MV-4-11 (cell line): ENCODE data around the gene SERPINA6.
"Not testable (repeated sequence)": the region's sequence is repeated elsewhere in the genome, so short reads cannot be mapped to it uniquely, and the experiment has no call there.

Experiments
- DNase-seq: peaks from one replicate; lab custom pipeline; 2025; lab: John Stamatoyannopoulos, UW

SERPINA6 gene

GRCh38 chr14:94321421-94322271 is 1.5 kb downstream of the SERPINA6 start:
- DNase-seq, result no peak

GRCh38 chr14:94320243-94320642 is 2.9 kb downstream of the SERPINA6 start:
- no peak for DNase-seq

GRCh38 chr14:94317259-94317658 is 5.9 kb downstream of the SERPINA6 start:
- DNase-seq, result no peak

- DNase-seq, result no peak
These were observed 6.4 kb downstream of the SERPINA6 start for GRCh38 chr14:94316692-94317091.

GRCh38 chr14:94314890-94315289 is 8.2 kb downstream of the SERPINA6 start:
- DNase-seq, result no peak

GRCh38 chr14:94313991-94314655 is 9.0 kb downstream of the SERPINA6 start:
- no peak for DNase-seq

GRCh38 chr14:94312481-94313246 is 10.5 kb downstream of the SERPINA6 start:
- no peak for DNase-seq

GRCh38 chr14:94310248-94310647 is 12.9 kb downstream of the SERPINA6 start:
- no peak for DNase-seq

GRCh38 chr14:94309721-94310120 is 13.4 kb downstream of the SERPINA6 start:
- no peak for DNase-seq

- no peak for DNase-seq
These were observed 15.6 kb downstream of the SERPINA6 start for GRCh38 chr14:94307410-94307992.

- no peak for DNase-seq
These were observed 16.8 kb downstream of the SERPINA6 start for GRCh38 chr14:94306047-94306978.

GRCh38 chr14:94305620-94306019 is 17.5 kb downstream of the SERPINA6 start:
- no peak for DNase-seq

GRCh38 chr14:94304243-94304642 is 18.9 kb downstream of the SERPINA6 start:
- DNase-seq, result no peak

- no peak for DNase-seq
These were observed 20.0 kb downstream of the SERPINA6 start for GRCh38 chr14:94303111-94303510.

GRCh38 chr14:94298130-94298529 is 25.0 kb downstream of the SERPINA6 start:
- DNase-seq, result no peak

GRCh38 chr14:94296181-94296545 is 27.0 kb downstream of the SERPINA6 start:
- not testable (repeated sequence) for DNase-seq

- DNase-seq, result no peak
These were observed 27.6 kb downstream of the SERPINA6 start for GRCh38 chr14:94295360-94296180.

GRCh38 chr14:94293578-94293924 is 29.6 kb downstream of the SERPINA6 start:
- DNase-seq, result no peak

GRCh38 chr14:94292872-94293577 is 30.1 kb downstream of the SERPINA6 start, which contains the start of gene SERPINA10:
TSS of gene SERPINA10 (minus strand) at chr14:94293268. CDS start at chr14:94290593, 2,675 bp downstream.
- no peak for DNase-seq

GRCh38 chr14:94292526-94292871 is 30.6 kb downstream of the SERPINA6 start:
- DNase-seq, result no peak
